NT2/D1 (cell line): ENCODE data around the gene TMEM184C.

ENCODE experiments used
- DNase-seq: peaks from one replicate; pipeline ENCODE4 v3.0.0-alpha.2; 2011; ENCODE audit warnings: low read depth, low spot score
- H3K27me3 ChIP-seq: 2 replicates; pipeline ENCODE4 v1.6.0; 2011; ENCODE audit warnings: mild to moderate bottlenecking; ENCODE audit not compliant: insufficient read length, insufficient read depth
- H3K36me3 ChIP-seq: 2 replicates; pipeline ENCODE4 v1.6.1; 2011; ENCODE audit warnings: mild to moderate bottlenecking, low read length, mixed read lengths; ENCODE audit not compliant: insufficient read depth, insufficient read length
- H3K4me1 ChIP-seq: 2 replicates; pipeline ENCODE4 v1.5.1; 2011; ENCODE audit not compliant: insufficient read depth, insufficient read length
- H3K4me3 ChIP-seq: 2 replicates; pipeline ENCODE4 v1.5.1; 2011; ENCODE audit warnings: low read depth; ENCODE audit not compliant: insufficient read length
- H3K9ac ChIP-seq: 2 replicates; pipeline ENCODE4 v1.6.0; 2011; ENCODE audit warnings: low read depth; ENCODE audit not compliant: insufficient read length
- H3K9me3 ChIP-seq: 2 replicates; pipeline ENCODE4 v1.5.1; 2011; ENCODE audit warnings: mild to moderate bottlenecking, low read length; ENCODE audit not compliant: insufficient read depth
- SUZ12 ChIP-seq: IDR thresholded peaks from 2 replicates; pipeline ENCODE4 v1.6.1; 2011; ENCODE audit not compliant: insufficient read length, insufficient read depth; ENCODE audit errors: extremely low read depth
- YY1 ChIP-seq: IDR thresholded peaks from 2 replicates; pipeline ENCODE4 v1.6.1; 2011; ENCODE audit not compliant: insufficient read length, insufficient read depth
- ZNF274 ChIP-seq: IDR thresholded peaks from 2 replicates; pipeline ENCODE4 v1.6.1; 2011; ENCODE audit warnings: mild to moderate bottlenecking, low read depth, low read length

Gene TMEM184C

GRCh38 chr4:147678796-147679549 is 61.8 kb downstream of the TMEM184C start:
- Histone ChIP-seq H3K36me3 (peaks cover 8% of the 10 kb centered on the region), H3K27me3 (no peaks in the 10 kb centered on the region), H3K9me3 (no peaks in the 10 kb centered on the region), H3K4me1 (no peaks in the 10 kb centered on the region), H3K4me3 (no peak overlapping the region), H3K9ac (no peak overlapping the region)
- DNase-seq, result no peak
- TF ChIP-seq YY1, result no peak
- no peak for TF ChIP-seq ZNF274
- TF ChIP-seq SUZ12, result no peak

DNA sequence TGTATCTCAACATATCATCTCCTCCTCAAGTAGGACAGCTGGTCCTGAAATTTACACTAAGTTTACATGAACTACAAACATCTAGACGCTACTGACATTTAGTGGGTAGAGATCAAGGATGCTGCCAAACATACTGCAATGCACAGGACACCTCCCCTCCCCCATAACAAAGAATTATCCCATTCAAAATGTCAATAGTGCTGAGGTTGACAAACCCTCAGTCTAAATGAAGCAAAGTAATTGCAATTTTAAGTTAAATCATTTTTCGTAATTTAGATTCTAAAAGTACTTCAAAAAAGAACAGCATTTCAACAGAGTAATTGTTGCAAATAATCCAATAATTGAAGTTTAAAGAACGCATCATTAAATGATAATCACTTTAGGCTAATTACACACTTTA is 65.6 kb downstream of the TMEM184C start:
- Histone ChIP-seq H3K27me3 (no peaks in the 10 kb centered on the region), H3K9me3 (no peaks in the 10 kb centered on the region), H3K9ac (peak overlapping the region; percentile 92), H3K4me1 (no peaks in the 10 kb centered on the region), H3K4me3 (no peak overlapping the region), H3K36me3 (peaks cover 8% of the 10 kb centered on the region)
- DNase-seq, result no peak
- no peak for TF ChIP-seq ZNF274
- TF ChIP-seq YY1, result no peak
- TF ChIP-seq SUZ12, result no peak

GRCh38 chr4:147683188-147683591 is 66.0 kb downstream of the TMEM184C start:
- Histone ChIP-seq H3K36me3 (peaks cover 8% of the 10 kb centered on the region), H3K4me3 (peak overlapping the region; percentile 83), H3K27me3 (no peaks in the 10 kb centered on the region), H3K9me3 (no peaks in the 10 kb centered on the region), H3K9ac (peak overlapping the region; percentile 92), H3K4me1 (no peaks in the 10 kb centered on the region)
- DNase-seq, result no peak
- no peak for TF ChIP-seq ZNF274
- TF ChIP-seq SUZ12, result no peak
- TF ChIP-seq YY1, result no peak

DNA sequence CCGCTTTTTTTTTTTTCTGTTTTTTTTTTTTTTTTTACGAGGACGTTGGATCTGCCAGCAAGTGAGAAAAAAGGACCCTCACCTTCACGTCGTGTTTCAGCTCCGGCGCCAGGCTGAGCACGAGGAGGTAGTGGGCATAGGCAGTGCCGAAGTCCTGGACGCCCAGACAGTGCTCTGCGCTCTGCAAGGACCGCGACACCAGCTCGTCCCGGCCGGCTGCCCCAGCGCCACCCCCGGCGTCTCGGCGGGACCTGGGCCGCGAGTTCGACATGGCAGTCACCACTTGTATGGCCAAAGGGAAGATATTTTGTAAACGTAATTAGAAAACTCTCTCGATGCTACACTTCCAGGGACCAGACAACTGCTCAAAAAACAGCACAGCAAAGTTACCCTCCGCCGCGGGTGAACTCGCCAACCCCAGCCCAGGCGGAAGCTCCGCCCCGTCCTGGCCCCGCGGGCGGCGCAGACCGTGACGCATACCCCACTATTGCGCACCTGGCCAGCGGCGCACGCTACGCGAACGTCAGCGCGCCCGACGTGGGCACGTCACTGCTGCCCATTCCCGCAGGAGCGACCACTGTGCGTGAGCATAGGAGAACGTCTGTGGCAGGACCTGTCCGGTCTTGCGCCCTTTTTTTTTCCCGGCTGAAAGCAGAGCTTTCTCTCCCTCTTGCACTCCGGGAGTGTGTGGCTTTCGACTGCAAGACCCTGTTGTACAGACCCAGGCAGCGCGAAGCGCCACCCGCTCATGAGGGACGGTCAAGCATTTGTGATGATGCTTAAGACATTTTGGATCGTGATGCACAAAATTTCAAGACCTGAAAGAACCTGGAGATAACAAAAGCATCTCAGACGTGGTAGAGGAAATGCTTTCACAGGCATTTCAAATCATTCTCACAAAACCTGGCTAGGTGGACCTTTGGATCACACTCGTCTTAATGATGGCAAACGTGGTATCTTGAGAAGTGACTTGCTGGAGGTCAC is 66.8 kb downstream of the TMEM184C start, which contains the start of gene PRMT9:
TSS of gene PRMT9 (minus strand) at position 447 of the 984 bp plus-strand sequence. CDS start at position 271, 176 bp downstream.
- H3K9ac ChIP-seq, result peak within 1 kb of the TSS; percentile 92
- H3K9me3 ChIP-seq, result no peaks in the 10 kb centered on the region
- H3K4me1 ChIP-seq, result no peaks in the 10 kb centered on the region
- peaks cover 3% of the 10 kb centered on the region for H3K36me3 ChIP-seq
- peak; percentile 56 for DNase-seq
- TF ChIP-seq SUZ12 (no peak), YY1 (no peak), ZNF274 (no peak)
- peak within 1 kb of the TSS; percentile 83 for H3K4me3 ChIP-seq
- no peaks in the 10 kb centered on the region for H3K27me3 ChIP-seq

DNA sequence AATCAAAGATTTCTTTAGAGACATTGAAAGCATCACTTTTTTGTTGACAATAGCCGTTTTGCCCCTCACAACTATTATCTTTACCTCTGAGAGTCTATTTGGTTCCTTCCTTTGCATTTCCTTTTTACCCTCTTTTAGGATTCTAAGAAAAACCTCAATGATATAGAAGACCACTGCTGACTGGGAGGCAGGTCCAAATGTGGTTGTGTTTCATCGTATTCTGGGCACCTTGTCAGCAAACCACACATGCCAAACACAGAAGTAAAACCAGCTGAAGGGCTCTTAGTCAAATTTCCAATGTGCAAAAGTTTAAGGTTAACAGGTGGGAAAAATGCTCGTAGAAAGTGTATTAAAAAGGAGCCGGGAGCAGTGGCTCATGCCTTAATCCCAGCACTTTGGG is 71.9 kb downstream of the TMEM184C start:
- H3K4me3 ChIP-seq, result no peak overlapping the region
- H3K9me3 ChIP-seq, result no peaks in the 10 kb centered on the region
- H3K36me3 ChIP-seq, result no peaks in the 10 kb centered on the region
- no peaks in the 10 kb centered on the region for H3K27me3 ChIP-seq
- DNase-seq, result no peak
- no peak overlapping the region for H3K9ac ChIP-seq
- TF ChIP-seq ZNF274 (no peak), YY1 (no peak), SUZ12 (no peak)
- H3K4me1 ChIP-seq, result no peaks in the 10 kb centered on the region

DNA sequence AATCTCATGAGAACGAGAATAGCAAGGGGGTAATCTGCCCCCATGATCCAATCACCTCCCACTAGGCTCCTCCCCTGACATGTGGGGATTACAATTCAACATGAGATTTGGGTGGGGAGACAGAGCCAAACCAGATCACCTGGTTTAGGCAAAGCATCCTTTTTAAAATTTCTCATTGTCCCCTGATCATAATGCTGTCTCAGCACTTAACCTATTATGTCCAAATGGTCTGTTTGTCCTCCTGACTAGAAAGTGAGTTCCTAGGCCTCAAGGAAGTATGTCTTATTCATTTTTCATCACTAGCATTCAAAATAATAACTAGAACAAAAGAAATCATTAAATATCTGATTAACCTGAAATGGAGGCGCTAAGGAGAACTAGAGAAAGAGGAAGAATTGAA is 74.6 kb downstream of the TMEM184C start:
- Histone ChIP-seq H3K27me3 (no peaks in the 10 kb centered on the region), H3K36me3 (no peaks in the 10 kb centered on the region), H3K4me1 (no peaks in the 10 kb centered on the region), H3K9me3 (no peaks in the 10 kb centered on the region), H3K9ac (no peak overlapping the region), H3K4me3 (no peak overlapping the region)
- no peak for DNase-seq
- TF ChIP-seq SUZ12 (no peak), ZNF274 (no peak), YY1 (no peak)

GRCh38 chr4:147693218-147693617 is 76.0 kb downstream of the TMEM184C start:
- no peaks in the 10 kb centered on the region for H3K27me3 ChIP-seq
- H3K9me3 ChIP-seq, result no peaks in the 10 kb centered on the region
- H3K4me3 ChIP-seq, result no peak overlapping the region
- H3K9ac ChIP-seq, result no peak overlapping the region
- H3K4me1 ChIP-seq, result no peaks in the 10 kb centered on the region
- TF ChIP-seq SUZ12 (no peak), YY1 (no peak), ZNF274 (no peak)
- no peaks in the 10 kb centered on the region for H3K36me3 ChIP-seq
- no peak for DNase-seq
